ENCODE data around the gene MUC6.

The MUC6 gene

GRCh38 chr11:1008001-1008802 is 28.3 kb downstream of the MUC6 start:
- Histone ChIP-seq H3K79me1 (replicated peaks; ENCODE audit: low read length, poor library complexity, severe bottlenecking) (peaks cover 44% of the 10 kb centered on the region), H3K18ac (ENCODE audit: low read depth in 1 of 2, low read length in 2 of 2) (no peak overlapping the region), H2BK5ac (ENCODE audit: low read depth, low read length, poor library complexity, severe bottlenecking) (no peak overlapping the region), H3K36me3 (ENCODE audit: control insufficient read depth in 1 of 2, insufficient read depth in 2 of 2, low read depth in 1 of 2, low read length in 2 of 2) (peaks cover 84 to 89% of the 10 kb centered on the region in 2 experiments), H3K14ac (ENCODE audit: low read length in 2 of 2) (no peak overlapping the region), H3K4me2 (ENCODE audit: low read length, poor library complexity, severe bottlenecking) (no peak overlapping the region), H3K9me3 (ENCODE audit: control insufficient read depth, low read length) (no peaks in the 10 kb centered on the region), H3K4ac (ENCODE audit: low read depth in 1 of 2, low read length in 2 of 2) (no peak overlapping the region), H3K4me3 (ENCODE audit: insufficient read depth in 1 of 2, low read depth in 1 of 2, low read length in 2 of 2) (no peak overlapping the region), H3K23ac (ENCODE audit: low read length in 2 of 2) (no peak overlapping the region), H3K9ac (ENCODE audit: low read length) (no peak overlapping the region), H3K27ac (ENCODE audit: low read length, poor library complexity, severe bottlenecking) (no peak overlapping the region), H3K27me3 (ENCODE audit: control insufficient read depth in 1 of 2, insufficient read depth in 1 of 2, low read length in 2 of 2) (no peaks in the 10 kb centered on the region), H4K8ac (ENCODE audit: low read length) (no peak overlapping the region), H2BK15ac (ENCODE audit: low read depth, poor library complexity, severe bottlenecking) (no peak overlapping the region), H3K4me1 (ENCODE audit: control insufficient read depth, insufficient read depth, low read depth, low read length) (peaks cover 13% of the 10 kb centered on the region), H2AFZ (ENCODE audit: low read depth, low read length) (no peak overlapping the region), H2AK5ac (ENCODE audit: low read length, severe bottlenecking) (no peak overlapping the region), H2BK120ac (ENCODE audit: low read depth, low read length) (no peak overlapping the region), H4K91ac (ENCODE audit: low read length) (no peak overlapping the region), H2BK12ac (ENCODE audit: low read length in 2 of 2) (no peak overlapping the region)
- 98% methylated on average over 33 of the region's 38 CpGs for WGBS
- DNase-seq: no peak

DNA sequence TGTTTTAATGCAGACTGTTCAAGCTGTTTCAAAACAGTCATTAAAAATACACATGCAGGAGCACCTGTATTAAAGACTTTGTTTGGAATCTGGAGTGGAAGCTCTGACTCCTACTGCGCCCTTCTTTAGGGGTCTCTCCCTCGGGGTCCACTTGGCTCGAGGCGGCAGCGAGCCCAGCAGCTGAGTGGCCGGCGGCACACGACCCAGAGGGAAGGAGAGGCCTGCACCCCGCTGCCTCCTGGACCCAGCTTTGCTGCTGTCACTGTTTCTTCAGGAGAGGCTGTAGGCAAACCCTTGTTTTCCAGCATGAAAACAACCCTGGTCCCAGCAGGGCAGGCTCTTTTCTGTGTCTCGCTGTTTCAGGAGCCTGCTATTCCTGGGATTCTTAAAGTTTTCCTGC is 29.2 kb downstream of the MUC6 start:
- no peaks in the 10 kb centered on the region for H3K9me3 ChIP-seq (ENCODE audit: control insufficient read depth, low read length)
- no peak overlapping the region for H3K23ac ChIP-seq (ENCODE audit: low read length in 2 of 2)
- H2BK12ac ChIP-seq (ENCODE audit: low read length in 2 of 2): no peak overlapping the region
- H3K18ac ChIP-seq (ENCODE audit: low read depth in 1 of 2, low read length in 2 of 2): no peak overlapping the region
- H4K8ac ChIP-seq (ENCODE audit: low read length): no peak overlapping the region
- no peak overlapping the region for H3K4ac ChIP-seq (ENCODE audit: low read depth in 1 of 2, low read length in 2 of 2)
- peaks cover 89% of the 10 kb centered on the region in 2 experiments for H3K36me3 ChIP-seq (ENCODE audit: control insufficient read depth in 1 of 2, insufficient read depth in 2 of 2, low read depth in 1 of 2, low read length in 2 of 2)
- H3K9ac ChIP-seq (ENCODE audit: low read length): no peak overlapping the region
- H3K4me2 ChIP-seq (ENCODE audit: low read length, poor library complexity, severe bottlenecking): no peak overlapping the region
- H2BK15ac ChIP-seq (ENCODE audit: low read depth, poor library complexity, severe bottlenecking): no peak overlapping the region
- H2AK5ac ChIP-seq (ENCODE audit: low read length, severe bottlenecking): no peak overlapping the region
- peaks cover 44% of the 10 kb centered on the region for H3K79me1 ChIP-seq (replicated peaks; ENCODE audit: low read length, poor library complexity, severe bottlenecking)
- H2BK120ac ChIP-seq (ENCODE audit: low read depth, low read length): no peak overlapping the region
- no peaks in the 10 kb centered on the region for H3K27me3 ChIP-seq (ENCODE audit: control insufficient read depth in 1 of 2, insufficient read depth in 1 of 2, low read length in 2 of 2)
- 97% methylated on average over 10 of the region's 10 CpGs for WGBS
- no peak for DNase-seq
- H3K27ac ChIP-seq (ENCODE audit: low read length, poor library complexity, severe bottlenecking): no peak overlapping the region
- no peak overlapping the region for H2BK5ac ChIP-seq (ENCODE audit: low read depth, low read length, poor library complexity, severe bottlenecking)
- no peak overlapping the region for H3K14ac ChIP-seq (ENCODE audit: low read length in 2 of 2)
- H3K4me3 ChIP-seq (ENCODE audit: insufficient read depth in 1 of 2, low read depth in 1 of 2, low read length in 2 of 2): no peak overlapping the region
- peaks cover 13% of the 10 kb centered on the region for H3K4me1 ChIP-seq (ENCODE audit: control insufficient read depth, insufficient read depth, low read depth, low read length)
- no peak overlapping the region for H2AFZ ChIP-seq (ENCODE audit: low read depth, low read length)
- no peak overlapping the region for H4K91ac ChIP-seq (ENCODE audit: low read length)

- Histone ChIP-seq H4K91ac (ENCODE audit: low read length) (no peak overlapping the region), H2AK5ac (ENCODE audit: low read length, severe bottlenecking) (no peak overlapping the region), H3K27me3 (ENCODE audit: control insufficient read depth in 1 of 2, insufficient read depth in 1 of 2, low read length in 2 of 2) (no peaks in the 10 kb centered on the region), H3K27ac (ENCODE audit: low read length, poor library complexity, severe bottlenecking) (no peak overlapping the region), H3K4me1 (ENCODE audit: control insufficient read depth, insufficient read depth, low read depth, low read length) (peaks cover 13% of the 10 kb centered on the region), H3K14ac (ENCODE audit: low read length in 2 of 2) (no peak overlapping the region), H3K18ac (ENCODE audit: low read depth in 1 of 2, low read length in 2 of 2) (no peak overlapping the region), H2BK12ac (ENCODE audit: low read length in 2 of 2) (no peak overlapping the region), H2AFZ (ENCODE audit: low read depth, low read length) (no peak overlapping the region), H2BK120ac (ENCODE audit: low read depth, low read length) (no peak overlapping the region), H3K79me1 (replicated peaks; ENCODE audit: low read length, poor library complexity, severe bottlenecking) (peaks cover 44% of the 10 kb centered on the region), H2BK5ac (ENCODE audit: low read depth, low read length, poor library complexity, severe bottlenecking) (no peak overlapping the region), H3K4ac (ENCODE audit: low read depth in 1 of 2, low read length in 2 of 2) (no peak overlapping the region), H3K4me2 (ENCODE audit: low read length, poor library complexity, severe bottlenecking) (no peak overlapping the region), H3K36me3 (ENCODE audit: control insufficient read depth in 1 of 2, insufficient read depth in 2 of 2, low read depth in 1 of 2, low read length in 2 of 2) (peaks cover 89% of the 10 kb centered on the region in 2 experiments), H3K9me3 (ENCODE audit: control insufficient read depth, low read length) (no peaks in the 10 kb centered on the region), H3K9ac (ENCODE audit: low read length) (no peak overlapping the region), H2BK15ac (ENCODE audit: low read depth, poor library complexity, severe bottlenecking) (no peak overlapping the region), H3K23ac (ENCODE audit: low read length in 2 of 2) (no peak overlapping the region), H3K4me3 (ENCODE audit: insufficient read depth in 1 of 2, low read depth in 1 of 2, low read length in 2 of 2) (no peak overlapping the region), H4K8ac (ENCODE audit: low read length) (no peak overlapping the region)
- 95% methylated on average over 13 of the region's 13 CpGs for WGBS
- no peak for DNase-seq
Observed at GRCh38 chr11:1006762-1007161, 29.8 kb downstream of the MUC6 start.

DNA sequence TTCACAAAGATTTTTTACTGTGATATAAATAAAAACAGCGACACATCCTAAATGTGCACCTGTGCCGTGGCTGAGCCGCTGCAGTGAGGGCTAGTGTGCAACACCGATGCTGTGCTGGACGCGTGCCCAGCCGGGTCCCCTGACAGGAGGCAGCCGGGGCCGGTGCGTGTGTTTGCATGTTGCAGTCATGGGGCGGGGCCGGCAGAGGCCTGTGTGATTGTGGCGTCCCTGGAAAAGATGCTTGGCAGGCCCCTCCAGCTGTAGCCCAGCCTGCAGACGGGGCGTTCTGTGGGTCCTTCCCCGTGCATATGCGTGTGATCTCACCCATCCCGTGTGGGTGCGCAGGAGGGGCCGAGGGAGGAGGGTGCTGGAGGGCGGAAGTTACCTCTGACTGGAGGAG is 30.6 kb downstream of the MUC6 start:
- no peak overlapping the region for H3K23ac ChIP-seq (ENCODE audit: low read length in 2 of 2)
- peaks cover 46% of the 10 kb centered on the region for H3K79me1 ChIP-seq (replicated peaks; ENCODE audit: low read length, poor library complexity, severe bottlenecking)
- H3K4me2 ChIP-seq (ENCODE audit: low read length, poor library complexity, severe bottlenecking): no peak overlapping the region
- 95% methylated on average over 21 of the region's 21 CpGs for WGBS
- no peak overlapping the region for H2AFZ ChIP-seq (ENCODE audit: low read depth, low read length)
- H4K8ac ChIP-seq (ENCODE audit: low read length): no peak overlapping the region
- H2BK5ac ChIP-seq (ENCODE audit: low read depth, low read length, poor library complexity, severe bottlenecking): no peak overlapping the region
- H2AK5ac ChIP-seq (ENCODE audit: low read length, severe bottlenecking): no peak overlapping the region
- DNase-seq: no peak
- H3K27ac ChIP-seq (ENCODE audit: low read length, poor library complexity, severe bottlenecking): no peak overlapping the region
- peak overlapping the region; percentile 18 for H4K91ac ChIP-seq (ENCODE audit: low read length)
- no peak overlapping the region for H3K14ac ChIP-seq (ENCODE audit: low read length in 2 of 2)
- no peak overlapping the region for H3K4me3 ChIP-seq (ENCODE audit: insufficient read depth in 1 of 2, low read depth in 1 of 2, low read length in 2 of 2)
- H3K18ac ChIP-seq (ENCODE audit: low read depth in 1 of 2, low read length in 2 of 2): no peak overlapping the region
- H3K27me3 ChIP-seq (ENCODE audit: control insufficient read depth in 1 of 2, insufficient read depth in 1 of 2, low read length in 2 of 2): no peaks in the 10 kb centered on the region
- H2BK12ac ChIP-seq (ENCODE audit: low read length in 2 of 2): no peak overlapping the region
- peaks cover 13% of the 10 kb centered on the region for H3K4me1 ChIP-seq (ENCODE audit: control insufficient read depth, insufficient read depth, low read depth, low read length)
- peaks cover 87 to 89% of the 10 kb centered on the region in 2 experiments for H3K36me3 ChIP-seq (ENCODE audit: control insufficient read depth in 1 of 2, insufficient read depth in 2 of 2, low read depth in 1 of 2, low read length in 2 of 2)
- no peak overlapping the region for H3K4ac ChIP-seq (ENCODE audit: low read depth in 1 of 2, low read length in 2 of 2)
- no peaks in the 10 kb centered on the region for H3K9me3 ChIP-seq (ENCODE audit: control insufficient read depth, low read length)
- H2BK120ac ChIP-seq (ENCODE audit: low read depth, low read length): no peak overlapping the region
- H2BK15ac ChIP-seq (ENCODE audit: low read depth, poor library complexity, severe bottlenecking): no peak overlapping the region
- H3K9ac ChIP-seq (ENCODE audit: low read length): no peak overlapping the region

Measured in mesenchymal stem cell (in vitro differentiated cells and primary cell).